Progenitor cell of endocrine pancreas (in vitro differentiated cells): ENCODE measurements around the gene ADD1. TPM values are rescaled to one million over a fixed set of nuclear protein-coding genes. Genes with fewer than 3 reads are reported as not detected.

Experiments
- DNase-seq: peaks from one replicate; pipeline ENCODE4 v3.0.0; 2021; ENCODE audit warnings: low spot score; ENCODE audit not compliant: unreplicated experiment
- H3K27ac Mint-ChIP-seq: 2 replicates; pipeline ENCODE4 v1.8.0; 2021; ENCODE audit warnings: mild to moderate bottlenecking, moderate library complexity, mixed read lengths
- H3K27me3 Mint-ChIP-seq: 2 replicates; pipeline ENCODE4 v1.8.0; 2021; ENCODE audit warnings: mixed read lengths
- H3K36me3 Mint-ChIP-seq: 2 replicates; pipeline ENCODE4 v1.8.0; 2022; ENCODE audit warnings: mixed read lengths; ENCODE audit not compliant: insufficient read depth
- H3K4me1 Mint-ChIP-seq: 2 replicates; pipeline ENCODE4 v1.8.0; 2021; ENCODE audit warnings: low read depth, mixed read lengths
- H3K4me3 Mint-ChIP-seq: 2 replicates; pipeline ENCODE4 v1.8.0; 2021; ENCODE audit warnings: low read depth, mild to moderate bottlenecking, moderate library complexity, mixed read lengths
- H3K9me3 Mint-ChIP-seq: 2 replicates; pipeline ENCODE4 v1.8.0; 2021; ENCODE audit warnings: low read depth, mixed read lengths
- total RNA-seq: library from RNA; stranded (reverse); gene quantifications from 2 replicates; pipeline ENCODE4 v1.2.1, GENCODE V29; 2021
- TF ChIP-seq, protein P1 (sequence below): fragments of 200-600 bp; sonication (generic); IDR thresholded peaks from one replicate; pipeline ENCODE4 v1.5.0; 2021; ENCODE audit warnings: antibody characterized with exemption, mild to moderate bottlenecking; ENCODE audit not compliant: unreplicated experiment

ADD1 gene
- total RNA-seq, 1 donor from 2014 or later: 271 TPM

DNA sequence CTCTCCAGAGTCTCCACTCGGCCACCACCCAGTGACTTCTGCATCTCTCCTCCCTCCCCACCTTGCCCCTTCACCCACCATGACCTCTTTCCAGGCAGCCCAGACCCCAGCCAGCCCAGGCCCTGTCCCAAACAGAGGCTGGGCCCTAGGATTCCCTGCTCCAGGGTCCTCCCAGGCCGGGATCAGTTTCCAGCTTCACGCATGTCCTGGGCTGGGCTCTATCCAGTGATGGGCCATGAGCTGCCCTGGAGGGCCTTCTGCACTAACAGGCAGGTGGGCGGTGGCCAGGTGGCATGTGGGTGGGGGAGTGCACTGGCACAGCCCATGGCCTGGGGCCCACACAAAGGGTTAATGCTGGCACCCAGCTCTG is 20.4 kb upstream of the ADD1 start:
- Mint-ChIP-seq H3K4me1 (peaks cover 4% of the 10 kb centered on the region), H3K9me3 (no peaks in the 10 kb centered on the region), H3K27ac (no peak overlapping the region), H3K4me3 (no peak overlapping the region), H3K36me3 (peaks cover 4% of the 10 kb centered on the region), H3K27me3 (no peaks in the 10 kb centered on the region)
- DNase-seq: no peak
- TF ChIP-seq, protein P1, sequence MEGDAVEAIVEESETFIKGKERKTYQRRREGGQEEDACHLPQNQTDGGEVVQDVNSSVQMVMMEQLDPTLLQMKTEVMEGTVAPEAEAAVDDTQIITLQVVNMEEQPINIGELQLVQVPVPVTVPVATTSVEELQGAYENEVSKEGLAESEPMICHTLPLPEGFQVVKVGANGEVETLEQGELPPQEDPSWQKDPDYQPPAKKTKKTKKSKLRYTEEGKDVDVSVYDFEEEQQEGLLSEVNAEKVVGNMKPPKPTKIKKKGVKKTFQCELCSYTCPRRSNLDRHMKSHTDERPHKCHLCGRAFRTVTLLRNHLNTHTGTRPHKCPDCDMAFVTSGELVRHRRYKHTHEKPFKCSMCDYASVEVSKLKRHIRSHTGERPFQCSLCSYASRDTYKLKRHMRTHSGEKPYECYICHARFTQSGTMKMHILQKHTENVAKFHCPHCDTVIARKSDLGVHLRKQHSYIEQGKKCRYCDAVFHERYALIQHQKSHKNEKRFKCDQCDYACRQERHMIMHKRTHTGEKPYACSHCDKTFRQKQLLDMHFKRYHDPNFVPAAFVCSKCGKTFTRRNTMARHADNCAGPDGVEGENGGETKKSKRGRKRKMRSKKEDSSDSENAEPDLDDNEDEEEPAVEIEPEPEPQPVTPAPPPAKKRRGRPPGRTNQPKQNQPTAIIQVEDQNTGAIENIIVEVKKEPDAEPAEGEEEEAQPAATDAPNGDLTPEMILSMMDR: no peak

- Mint-ChIP-seq H3K4me1 (peaks cover 4% of the 10 kb centered on the region), H3K27ac (no peak overlapping the region), H3K4me3 (no peak overlapping the region), H3K9me3 (no peaks in the 10 kb centered on the region), H3K36me3 (peaks cover 4% of the 10 kb centered on the region), H3K27me3 (no peaks in the 10 kb centered on the region)
- no peak for DNase-seq
- TF ChIP-seq, protein P1: no peak
Observed at GRCh38 chr4:2823671-2824328, 19.8 kb upstream of the ADD1 start.

DNA sequence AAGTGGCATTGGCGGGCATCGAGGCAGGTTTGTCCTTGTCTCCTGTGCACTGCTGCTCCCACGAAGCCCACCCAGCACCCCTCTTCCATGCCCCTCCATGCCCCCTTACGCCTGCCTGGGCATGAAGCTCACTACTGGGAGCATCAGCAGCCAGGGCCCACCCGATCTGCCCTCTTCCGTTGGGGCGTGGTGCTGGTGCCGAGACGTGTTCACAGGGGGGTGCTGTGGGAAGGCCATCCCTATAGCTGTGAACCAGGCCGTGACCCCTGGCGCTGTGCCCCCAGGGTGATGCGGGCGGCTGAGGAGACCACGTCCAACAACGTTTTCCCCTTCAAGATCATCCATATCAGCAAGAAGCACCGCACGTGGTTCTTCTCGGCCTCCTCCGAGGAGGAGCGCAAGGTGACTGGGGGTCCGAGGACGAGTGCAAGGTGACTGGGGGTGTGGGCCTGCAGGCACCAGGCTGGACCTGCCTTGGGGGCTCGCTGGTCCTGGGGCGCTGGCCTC is 19.3 kb upstream of the ADD1 start:
- H3K9me3 Mint-ChIP-seq: no peaks in the 10 kb centered on the region
- H3K4me3 Mint-ChIP-seq: no peak overlapping the region
- TF ChIP-seq, protein P1: no peak
- no peaks in the 10 kb centered on the region for H3K27me3 Mint-ChIP-seq
- peaks cover 2% of the 10 kb centered on the region for H3K4me1 Mint-ChIP-seq
- peaks cover 6% of the 10 kb centered on the region for H3K36me3 Mint-ChIP-seq
- DNase-seq: no peak
- no peak overlapping the region for H3K27ac Mint-ChIP-seq

- H3K4me1 Mint-ChIP-seq: no peaks in the 10 kb centered on the region
- no peak for DNase-seq
- peaks cover 6% of the 10 kb centered on the region for H3K36me3 Mint-ChIP-seq
- H3K9me3 Mint-ChIP-seq: no peaks in the 10 kb centered on the region
- H3K27ac Mint-ChIP-seq: no peak overlapping the region
- no peaks in the 10 kb centered on the region for H3K27me3 Mint-ChIP-seq
- TF ChIP-seq, protein P1: no peak
- no peak overlapping the region for H3K4me3 Mint-ChIP-seq
Observed at GRCh38 chr4:2824836-2825381, 18.7 kb upstream of the ADD1 start.

DNA sequence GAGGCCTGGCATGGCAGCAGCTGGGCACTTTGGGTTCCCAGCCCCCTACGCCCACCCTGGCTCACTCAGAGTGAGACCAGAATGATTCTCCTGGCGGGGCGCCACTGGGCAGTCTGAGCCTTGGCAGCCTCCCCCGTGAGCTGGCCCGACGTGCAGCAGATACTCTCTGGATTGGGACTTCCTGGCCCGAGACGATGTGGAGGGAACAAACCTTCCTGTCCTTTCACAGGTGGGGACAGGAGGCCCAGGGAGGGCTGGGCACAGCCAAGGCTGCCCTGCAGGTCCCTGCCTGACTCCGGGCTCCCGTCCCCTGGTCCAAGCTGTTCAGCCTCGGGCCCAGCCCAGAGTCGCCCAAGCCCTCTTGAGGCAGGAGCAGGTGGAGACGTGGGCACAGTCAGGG is 17.9 kb upstream of the ADD1 start:
- H3K27me3 Mint-ChIP-seq: no peaks in the 10 kb centered on the region
- no peak overlapping the region for H3K4me3 Mint-ChIP-seq
- TF ChIP-seq, protein P1: no peak
- H3K27ac Mint-ChIP-seq: no peak overlapping the region
- H3K4me1 Mint-ChIP-seq: no peaks in the 10 kb centered on the region
- DNase-seq: no peak
- H3K9me3 Mint-ChIP-seq: no peaks in the 10 kb centered on the region
- H3K36me3 Mint-ChIP-seq: peaks cover 6% of the 10 kb centered on the region
